ENCODE measurements around the gene SEC61A2.

- TF ChIP-seq SMC3 (IDR thresholded peaks at IDR 0.05; ENCODE audit: low read depth, low read length) (no peak), POLR2A (IDR thresholded peaks at IDR 0.05; ENCODE audit: low read depth, low read length) (no peak), FOS (IDR thresholded peaks at IDR 0.05; ENCODE audit: low read depth, low read length) (peak; percentile 16; the same call in 1 of the 2 replicates), MXI1 (IDR thresholded peaks at IDR 0.05; ENCODE audit: borderline replicate concordance, low read depth, low read length) (no peak), RFX5 (IDR thresholded peaks at IDR 0.05; ENCODE audit: low read depth, low read length) (no peak), USF2 (IDR thresholded peaks at IDR 0.05; ENCODE audit: low read depth, low read length) (no peak), CEBPB (IDR thresholded peaks at IDR 0.05; ENCODE audit: low read depth, low read length) (peak; percentile 49; the same call in 1 of the 2 replicates), CHD1 (IDR thresholded peaks at IDR 0.05; ENCODE audit: low read depth, low read length) (no peak)
- TF ChIP-seq, protein P1, sequence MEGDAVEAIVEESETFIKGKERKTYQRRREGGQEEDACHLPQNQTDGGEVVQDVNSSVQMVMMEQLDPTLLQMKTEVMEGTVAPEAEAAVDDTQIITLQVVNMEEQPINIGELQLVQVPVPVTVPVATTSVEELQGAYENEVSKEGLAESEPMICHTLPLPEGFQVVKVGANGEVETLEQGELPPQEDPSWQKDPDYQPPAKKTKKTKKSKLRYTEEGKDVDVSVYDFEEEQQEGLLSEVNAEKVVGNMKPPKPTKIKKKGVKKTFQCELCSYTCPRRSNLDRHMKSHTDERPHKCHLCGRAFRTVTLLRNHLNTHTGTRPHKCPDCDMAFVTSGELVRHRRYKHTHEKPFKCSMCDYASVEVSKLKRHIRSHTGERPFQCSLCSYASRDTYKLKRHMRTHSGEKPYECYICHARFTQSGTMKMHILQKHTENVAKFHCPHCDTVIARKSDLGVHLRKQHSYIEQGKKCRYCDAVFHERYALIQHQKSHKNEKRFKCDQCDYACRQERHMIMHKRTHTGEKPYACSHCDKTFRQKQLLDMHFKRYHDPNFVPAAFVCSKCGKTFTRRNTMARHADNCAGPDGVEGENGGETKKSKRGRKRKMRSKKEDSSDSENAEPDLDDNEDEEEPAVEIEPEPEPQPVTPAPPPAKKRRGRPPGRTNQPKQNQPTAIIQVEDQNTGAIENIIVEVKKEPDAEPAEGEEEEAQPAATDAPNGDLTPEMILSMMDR (conservative IDR thresholded peaks at IDR 0.05; ENCODE audit: low read depth, low read length): no peak
- TF ChIP-seq, protein P2, sequence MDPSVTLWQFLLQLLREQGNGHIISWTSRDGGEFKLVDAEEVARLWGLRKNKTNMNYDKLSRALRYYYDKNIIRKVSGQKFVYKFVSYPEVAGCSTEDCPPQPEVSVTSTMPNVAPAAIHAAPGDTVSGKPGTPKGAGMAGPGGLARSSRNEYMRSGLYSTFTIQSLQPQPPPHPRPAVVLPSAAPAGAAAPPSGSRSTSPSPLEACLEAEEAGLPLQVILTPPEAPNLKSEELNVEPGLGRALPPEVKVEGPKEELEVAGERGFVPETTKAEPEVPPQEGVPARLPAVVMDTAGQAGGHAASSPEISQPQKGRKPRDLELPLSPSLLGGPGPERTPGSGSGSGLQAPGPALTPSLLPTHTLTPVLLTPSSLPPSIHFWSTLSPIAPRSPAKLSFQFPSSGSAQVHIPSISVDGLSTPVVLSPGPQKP (IDR thresholded peaks at IDR 0.05; ENCODE audit: borderline replicate concordance, low read depth, low read length): no peak
Measured at GRCh38 chr10:12177642-12178041, 48.2 kb downstream of the SEC61A2 start.
